GM06990 (cell line): Measurements from ENCODE around the gene HTT-AS.
A peak's percentile ranks its signal among the peaks of the same experiment; 100 is the strongest.

ENCODE experiments used
- DNase-seq: peaks from one replicate; pipeline ENCODE4 v3.0.0-alpha.2; 2011; ENCODE audit not compliant: insufficient read length; ENCODE audit errors: extremely low read depth
- H3K27me3 ChIP-seq: replicated peaks from 2 replicates; pipeline ENCODE4 v1.6.0; 2011; ENCODE audit warnings: low read length; ENCODE audit not compliant: control insufficient read depth, insufficient read depth
- H3K36me3 ChIP-seq: 2 replicates; pipeline ENCODE4 v1.5.1; 2011; ENCODE audit warnings: low read length; ENCODE audit not compliant: control insufficient read depth, insufficient read depth
- H3K4me3 ChIP-seq: replicated peaks from 2 replicates; pipeline ENCODE4 v1.5.1; 2011; ENCODE audit warnings: low read depth, mild to moderate bottlenecking, control low read depth, low read length
- TF ChIP-seq, protein P1 (sequence below): IDR thresholded peaks from 2 replicates; pipeline ENCODE4 v1.5.1; 2011; ENCODE audit warnings: low read length, control low read depth, mild to moderate bottlenecking, inconsistent platforms; ENCODE audit not compliant: insufficient read depth, poor library complexity, severe bottlenecking

The HTT-AS gene

DNA sequence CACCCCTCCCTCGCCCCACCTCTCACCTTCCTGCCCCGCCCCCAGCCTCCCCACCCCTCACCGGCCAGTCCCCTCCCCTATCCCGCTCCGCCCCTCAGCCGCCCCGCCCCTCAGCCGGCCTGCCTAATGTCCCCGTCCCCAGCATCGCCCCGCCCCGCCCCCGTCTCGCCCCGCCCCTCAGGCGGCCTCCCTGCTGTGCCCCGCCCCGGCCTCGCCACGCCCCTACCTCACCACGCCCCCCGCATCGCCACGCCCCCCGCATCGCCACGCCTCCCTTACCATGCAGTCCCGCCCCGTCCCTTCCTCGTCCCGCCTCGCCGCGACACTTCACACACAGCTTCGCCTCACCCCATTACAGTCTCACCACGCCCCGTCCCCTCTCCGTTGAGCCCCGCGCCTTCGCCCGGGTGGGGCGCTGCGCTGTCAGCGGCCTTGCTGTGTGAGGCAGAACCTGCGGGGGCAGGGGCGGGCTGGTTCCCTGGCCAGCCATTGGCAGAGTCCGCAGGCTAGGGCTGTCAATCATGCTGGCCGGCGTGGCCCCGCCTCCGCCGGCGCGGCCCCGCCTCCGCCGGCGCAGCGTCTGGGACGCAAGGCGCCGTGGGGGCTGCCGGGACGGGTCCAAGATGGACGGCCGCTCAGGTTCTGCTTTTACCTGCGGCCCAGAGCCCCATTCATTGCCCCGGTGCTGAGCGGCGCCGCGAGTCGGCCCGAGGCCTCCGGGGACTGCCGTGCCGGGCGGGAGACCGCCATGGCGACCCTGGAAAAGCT, at the start of gene HTT-AS, which contains the start of gene HTT:
TSS of gene HTT-AS (minus strand) at position 461 of the 768 bp plus-strand sequence.
TSS of gene HTT (plus strand) at position 604 of the 768 bp plus-strand sequence. CDS start at position 749, 145 bp downstream.
- TF ChIP-seq, protein P1, sequence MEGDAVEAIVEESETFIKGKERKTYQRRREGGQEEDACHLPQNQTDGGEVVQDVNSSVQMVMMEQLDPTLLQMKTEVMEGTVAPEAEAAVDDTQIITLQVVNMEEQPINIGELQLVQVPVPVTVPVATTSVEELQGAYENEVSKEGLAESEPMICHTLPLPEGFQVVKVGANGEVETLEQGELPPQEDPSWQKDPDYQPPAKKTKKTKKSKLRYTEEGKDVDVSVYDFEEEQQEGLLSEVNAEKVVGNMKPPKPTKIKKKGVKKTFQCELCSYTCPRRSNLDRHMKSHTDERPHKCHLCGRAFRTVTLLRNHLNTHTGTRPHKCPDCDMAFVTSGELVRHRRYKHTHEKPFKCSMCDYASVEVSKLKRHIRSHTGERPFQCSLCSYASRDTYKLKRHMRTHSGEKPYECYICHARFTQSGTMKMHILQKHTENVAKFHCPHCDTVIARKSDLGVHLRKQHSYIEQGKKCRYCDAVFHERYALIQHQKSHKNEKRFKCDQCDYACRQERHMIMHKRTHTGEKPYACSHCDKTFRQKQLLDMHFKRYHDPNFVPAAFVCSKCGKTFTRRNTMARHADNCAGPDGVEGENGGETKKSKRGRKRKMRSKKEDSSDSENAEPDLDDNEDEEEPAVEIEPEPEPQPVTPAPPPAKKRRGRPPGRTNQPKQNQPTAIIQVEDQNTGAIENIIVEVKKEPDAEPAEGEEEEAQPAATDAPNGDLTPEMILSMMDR: peak; percentile 10
- Histone ChIP-seq H3K36me3 (no peaks in the 10 kb centered on the region; the same call in 1 of the 2 replicates), H3K27me3 (no peaks in the 10 kb centered on the region), H3K4me3 (peak within 1 kb of the TSS; percentile 96)
- DNase-seq: peak; percentile 98

DNA sequence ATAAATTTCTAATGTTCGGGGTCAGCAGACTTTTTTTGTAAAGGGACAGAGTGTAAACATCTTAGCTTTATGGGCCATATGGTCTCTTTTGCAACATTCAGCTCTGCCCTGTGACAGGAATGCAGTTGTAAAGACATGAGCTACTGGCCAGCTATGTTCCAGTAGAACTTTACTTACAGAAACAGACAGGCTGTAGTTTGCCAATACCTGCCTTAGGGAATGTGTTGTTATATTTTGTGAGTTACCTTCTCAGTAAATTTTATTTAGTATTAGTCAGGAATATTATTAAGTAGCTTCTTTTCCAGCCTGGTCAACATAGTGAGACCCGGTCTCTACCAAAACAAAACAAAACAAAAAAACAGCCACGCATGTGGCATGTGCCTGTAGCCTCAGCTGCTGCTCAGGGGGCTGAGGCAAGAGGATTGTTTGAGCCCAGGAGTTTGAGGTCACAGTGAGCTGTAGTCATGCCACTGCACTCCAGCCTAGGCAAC, 48.9 kb upstream of the HTT-AS start:
- DNase-seq: no peak
- Histone ChIP-seq H3K4me3 (no peak overlapping the region), H3K36me3 (peaks cover 25% of the 10 kb centered on the region), H3K27me3 (no peaks in the 10 kb centered on the region)
- TF ChIP-seq, protein P1: no peak

DNA sequence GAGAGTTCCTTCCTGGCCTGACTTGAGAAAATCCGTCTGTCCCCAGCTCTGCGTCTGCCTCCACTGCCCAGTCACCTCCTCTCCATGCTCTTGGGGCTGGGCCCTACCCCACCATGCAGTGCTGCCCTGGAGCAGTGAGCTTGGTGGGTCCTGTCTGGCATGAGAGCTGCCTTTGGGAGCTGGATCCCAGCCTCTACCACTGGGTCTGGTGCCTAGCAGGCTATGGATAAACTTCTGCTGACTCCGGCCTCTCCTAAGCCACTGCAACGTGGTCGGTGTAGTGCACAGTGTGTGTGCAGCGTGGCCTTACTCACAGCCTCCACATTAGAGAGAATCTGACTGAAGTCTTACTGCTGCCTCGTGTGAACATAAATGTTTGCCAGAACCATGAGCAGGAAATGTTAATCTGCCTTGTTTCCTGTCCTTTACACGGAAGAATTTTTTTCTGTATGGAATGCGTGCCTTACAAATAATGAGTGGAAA, 47.8 kb upstream of the HTT-AS start:
- peaks cover 26% of the 10 kb centered on the region for H3K36me3 ChIP-seq
- TF ChIP-seq, protein P1: no peak
- H3K27me3 ChIP-seq: no peaks in the 10 kb centered on the region
- no peak overlapping the region for H3K4me3 ChIP-seq
- DNase-seq: no peak

DNA sequence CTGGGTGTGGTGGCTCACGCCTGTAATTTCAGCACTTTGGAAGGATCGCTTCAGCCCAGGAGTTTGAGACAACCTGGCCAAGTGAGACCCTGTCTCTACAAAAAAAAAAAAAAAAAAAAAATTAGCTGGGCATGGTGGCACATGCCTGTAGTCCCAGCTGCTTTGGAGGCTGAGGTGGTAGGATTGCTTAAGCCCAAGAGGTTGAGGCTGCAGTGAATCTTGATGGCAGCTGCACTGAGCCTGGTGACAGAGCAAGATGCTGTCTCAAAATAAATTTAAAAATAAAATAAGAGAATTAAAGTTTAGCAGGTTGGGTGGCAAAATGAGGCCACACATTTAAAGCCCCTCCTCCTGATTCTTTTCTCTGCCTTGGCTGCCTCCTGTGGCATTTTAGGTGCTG, 47.3 kb upstream of the HTT-AS start:
- Histone ChIP-seq H3K36me3 (peaks cover 24% of the 10 kb centered on the region), H3K27me3 (no peaks in the 10 kb centered on the region), H3K4me3 (no peak overlapping the region)
- no peak for DNase-seq
- TF ChIP-seq, protein P1: no peak

DNA sequence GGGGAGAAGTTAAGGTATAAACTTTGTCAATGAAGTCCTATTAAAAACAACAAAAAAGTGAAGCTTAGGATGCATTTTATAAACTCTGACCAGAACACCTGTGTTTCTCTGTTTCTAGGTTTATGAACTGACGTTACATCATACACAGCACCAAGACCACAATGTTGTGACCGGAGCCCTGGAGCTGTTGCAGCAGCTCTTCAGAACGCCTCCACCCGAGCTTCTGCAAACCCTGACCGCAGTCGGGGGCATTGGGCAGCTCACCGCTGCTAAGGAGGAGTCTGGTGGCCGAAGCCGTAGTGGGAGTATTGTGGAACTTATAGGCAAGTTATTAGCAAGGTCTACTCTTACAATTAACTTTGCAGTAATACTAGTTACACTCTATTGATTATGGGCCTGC, 46.8 kb upstream of the HTT-AS start:
- no peak for DNase-seq
- Histone ChIP-seq H3K27me3 (no peaks in the 10 kb centered on the region), H3K36me3 (peaks cover 26% of the 10 kb centered on the region), H3K4me3 (no peak overlapping the region)
- TF ChIP-seq, protein P1: no peak
